GM21723 (cell line): ENCODE measurements around the gene B3GAT1.
"Not testable (repeated sequence)": the region's sequence is repeated elsewhere in the genome, so short reads cannot be mapped to it uniquely, and the experiment has no call there.

Experiments
- ATAC-seq: cut with Tn5 transposase; IDR thresholded peaks from one replicate; pipeline ENCODE4 v1.9.1; 2021; ENCODE audit warnings: mild to moderate bottlenecking, moderate library complexity; ENCODE audit not compliant: unreplicated experiment

The B3GAT1 gene

GRCh38 chr11:134412203-134413042, at the start of gene B3GAT1:
TSS of gene B3GAT1 (minus strand) at chr11:134412242. CDS start at chr11:134387659, 24,583 bp downstream.
- ATAC-seq = no peak

GRCh38 chr11:134461621-134462020, 49.6 kb upstream of the B3GAT1 start:
- ATAC-seq = no peak

- ATAC-seq = no peak
Observed at GRCh38 chr11:134460881-134461280, 48.8 kb upstream of the B3GAT1 start.

GRCh38 chr11:134460062-134460561, 48.1 kb upstream of the B3GAT1 start:
- no peak for ATAC-seq

GRCh38 chr11:134459246-134460061, 47.4 kb upstream of the B3GAT1 start:
- ATAC-seq = no peak

GRCh38 chr11:134457411-134458007, 45.5 kb upstream of the B3GAT1 start:
- not testable (repeated sequence) for ATAC-seq

- ATAC-seq = no peak
Observed at GRCh38 chr11:134455516-134455915, 43.5 kb upstream of the B3GAT1 start.

- ATAC-seq = no peak
Observed at GRCh38 chr11:134454146-134454690, 42.2 kb upstream of the B3GAT1 start.

- no peak for ATAC-seq
Observed at GRCh38 chr11:134453441-134453840, 41.4 kb upstream of the B3GAT1 start.

- no peak for ATAC-seq
Observed at GRCh38 chr11:134452838-134453155, 40.8 kb upstream of the B3GAT1 start.

GRCh38 chr11:134452026-134452837, 40.2 kb upstream of the B3GAT1 start:
- ATAC-seq = no peak

GRCh38 chr11:134450186-134450585, 38.1 kb upstream of the B3GAT1 start:
- ATAC-seq = no peak

- ATAC-seq = no peak
Observed at GRCh38 chr11:134449713-134450112, 37.7 kb upstream of the B3GAT1 start.

- ATAC-seq = no peak
Observed at GRCh38 chr11:134449051-134449450, 37.0 kb upstream of the B3GAT1 start.

GRCh38 chr11:134447696-134448095, 35.7 kb upstream of the B3GAT1 start:
- no peak for ATAC-seq

GRCh38 chr11:134445601-134446325, 33.7 kb upstream of the B3GAT1 start:
- no peak for ATAC-seq

- not testable (repeated sequence) for ATAC-seq
Observed at GRCh38 chr11:134444160-134445108, 32.4 kb upstream of the B3GAT1 start.

- ATAC-seq = no peak
Observed at GRCh38 chr11:134443246-134443645, 31.2 kb upstream of the B3GAT1 start.

- no peak for ATAC-seq
Observed at GRCh38 chr11:134442246-134442645, 30.2 kb upstream of the B3GAT1 start.
